ENCODE data around the gene MOSPD3. TPM values are rescaled to one million over a fixed set of nuclear protein-coding genes. Genes with fewer than 3 reads are reported as not detected.

Gene MOSPD3
- polyA plus RNA-seq, 3 donors, result 12.7 to 15.5 (median 13.3) TPM

DNA sequence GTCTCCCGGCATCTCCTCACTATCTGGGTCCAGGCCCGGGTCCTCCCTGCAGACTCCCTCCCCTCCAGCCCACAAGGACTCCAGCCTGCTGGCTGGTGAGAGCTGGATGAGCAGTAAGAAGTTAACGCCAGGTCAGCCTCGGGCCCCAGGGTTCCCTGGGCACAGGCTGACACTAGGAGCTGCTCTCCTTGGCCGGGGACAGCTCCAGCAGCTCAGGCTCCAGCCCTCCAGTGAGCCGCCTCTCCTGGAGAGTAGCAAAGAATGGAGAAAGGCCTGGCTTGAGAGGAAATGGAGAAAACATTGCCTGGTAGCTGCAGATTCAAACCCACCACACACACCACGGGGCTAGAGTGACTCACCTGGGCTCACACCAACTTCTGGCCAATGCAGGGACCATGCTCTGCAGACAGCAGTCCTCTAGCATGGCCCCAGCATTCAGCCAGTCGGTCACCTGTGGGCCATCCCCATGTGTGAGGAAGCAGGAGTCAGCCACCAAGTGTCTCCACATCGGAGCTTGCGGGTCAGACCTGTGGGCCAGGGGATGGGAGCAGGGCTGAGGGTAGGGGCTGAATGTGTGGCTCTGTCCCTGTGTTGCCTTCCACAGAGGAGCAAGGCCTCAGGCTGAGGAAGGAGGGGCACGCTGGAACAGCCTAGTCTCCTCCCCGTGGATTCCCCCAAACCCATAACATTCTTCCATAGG, 45.2 kb upstream of the MOSPD3 start:
- Mint-ChIP-seq H3K36me3 (peaks cover 14 to 27% of the 10 kb centered on the region in 2 donors), H3K4me1 (peaks cover 39% of the 10 kb centered on the region), H3K4me3 (no peak overlapping the region), H3K27me3 (ENCODE audit: low read depth in 3 of 3) (peaks cover 27 to 40% (median 31%) of the 10 kb centered on the region in 3 donors), H3K27ac (no peak overlapping the region), H3K9me3 (peaks cover 0 to 17% (median 3%) of the 10 kb centered on the region in 7 donors)
- no peak for TF ChIP-seq CTCF (IDR thresholded peaks at IDR 0.05)
- H2AFZ ChIP-seq (ENCODE audit: insufficient read depth, low read depth, low read length, poor library complexity, severe bottlenecking), result no peak overlapping the region
- H3K4me3 ChIP-seq (replicated peaks in 1 of 3; ENCODE audit: low read depth in 2 of 3, low read length in 3 of 3), result no peak overlapping the region
- H4K20me1 ChIP-seq (ENCODE audit: insufficient read depth, low read length), result peaks cover 38% of the 10 kb centered on the region
- peaks cover 1 to 9% of the 10 kb centered on the region in 2 donors for H3K36me3 ChIP-seq (replicated peaks in 1 of 2; ENCODE audit: control insufficient read depth in 1 of 2, insufficient read depth in 2 of 2, low read length in 2 of 2)
- H3K9me3 ChIP-seq (replicated peaks in 1 of 2; ENCODE audit: control insufficient read depth in 1 of 2, insufficient read depth in 1 of 2, low read length in 2 of 2), result no peaks in the 10 kb centered on the region
- intact Hi-C loops (cut with micrococcal nuclease), result no loop called here
- H3K9ac ChIP-seq (ENCODE audit: insufficient read depth, low read length, poor library complexity, severe bottlenecking), result no peak overlapping the region
- no peak for DNase-seq
- 73% methylated on average over 6 of the region's 12 CpGs for WGBS (ENCODE audit: insufficient coverage)
- H3K4me1 ChIP-seq (ENCODE audit: control insufficient read depth in 1 of 2, insufficient read depth in 2 of 2, low read length in 2 of 2), result peaks cover 27 to 43% of the 10 kb centered on the region in 2 donors
- no peak overlapping the region for H3K4me2 ChIP-seq (replicated peaks; ENCODE audit: extremely low read depth, low read length, poor library complexity, severe bottlenecking)
- peaks cover 3 to 34% of the 10 kb centered on the region in 2 donors for H3K27me3 ChIP-seq (ENCODE audit: control insufficient read depth in 2 of 2, insufficient read depth in 2 of 2, low read length in 2 of 2)
- no peaks in the 10 kb centered on the region for H3K79me2 ChIP-seq (ENCODE audit: insufficient read depth, low read length)
- no peak overlapping the region for H3K27ac ChIP-seq (ENCODE audit: low read depth in 1 of 2, low read length in 2 of 2)

GRCh38 chr7:100567751-100568175, 44.6 kb upstream of the MOSPD3 start:
- peaks cover 28 to 45% (median 36%) of the 10 kb centered on the region in 3 donors for H3K27me3 Mint-ChIP-seq (ENCODE audit: low read depth in 3 of 3)
- TF ChIP-seq CTCF (IDR thresholded peaks at IDR 0.05), result no peak
- Histone ChIP-seq H3K9ac (ENCODE audit: insufficient read depth, low read length, poor library complexity, severe bottlenecking) (no peak overlapping the region), H2AFZ (ENCODE audit: insufficient read depth, low read depth, low read length, poor library complexity, severe bottlenecking) (no peak overlapping the region), H3K9me3 (replicated peaks in 1 of 2; ENCODE audit: control insufficient read depth in 1 of 2, insufficient read depth in 1 of 2, low read length in 2 of 2) (no peaks in the 10 kb centered on the region), H3K4me2 (replicated peaks; ENCODE audit: extremely low read depth, low read length, poor library complexity, severe bottlenecking) (no peak overlapping the region), H3K27me3 (ENCODE audit: control insufficient read depth in 2 of 2, insufficient read depth in 2 of 2, low read length in 2 of 2) (peaks cover 3 to 38% of the 10 kb centered on the region in 2 donors), H4K20me1 (ENCODE audit: insufficient read depth, low read length) (peaks cover 44% of the 10 kb centered on the region), H3K27ac (ENCODE audit: low read depth in 1 of 2, low read length in 2 of 2) (no peak overlapping the region), H3K4me3 (replicated peaks in 1 of 3; ENCODE audit: low read depth in 2 of 3, low read length in 3 of 3) (no peak overlapping the region), H3K4me1 (ENCODE audit: control insufficient read depth in 1 of 2, insufficient read depth in 2 of 2, low read length in 2 of 2) (peaks cover 27 to 48% of the 10 kb centered on the region in 2 donors), H3K79me2 (ENCODE audit: insufficient read depth, low read length) (no peaks in the 10 kb centered on the region), H3K36me3 (replicated peaks in 1 of 2; ENCODE audit: control insufficient read depth in 1 of 2, insufficient read depth in 2 of 2, low read length in 2 of 2) (peaks cover 7 to 15% of the 10 kb centered on the region in 2 donors)
- H3K27ac Mint-ChIP-seq, result no peak overlapping the region
- DNase-seq, result no peak
- peaks cover 16 to 32% of the 10 kb centered on the region in 2 donors for H3K36me3 Mint-ChIP-seq
- peaks cover 40% of the 10 kb centered on the region for H3K4me1 Mint-ChIP-seq
- intact Hi-C loops (cut with micrococcal nuclease), result no loop called here
- WGBS (ENCODE audit: insufficient coverage), result 5% methylated on average over 2 of the region's 3 CpGs
- no peak overlapping the region for H3K4me3 Mint-ChIP-seq
- H3K9me3 Mint-ChIP-seq, result peaks cover 0 to 17% (median 3%) of the 10 kb centered on the region in 7 donors

Data from CD14-positive monocyte (primary cell).